ENCODE results near the gene WNT7B. TPM values are rescaled to one million over a fixed set of nuclear protein-coding genes. Genes with fewer than 3 reads are reported as not detected.

The WNT7B gene
- total RNA-seq, 1 donor from 2014 or later = not detected

GRCh38 chr22:45969801-45970470 lies 7.0 kb downstream of the WNT7B start:
- H3K27ac ChIP-seq = no peak overlapping the region
- peaks cover 0 to 14% of the 10 kb centered on the region in 2 donors for H3K4me1 ChIP-seq
- H3K27me3 ChIP-seq = peaks cover 21% of the 10 kb centered on the region
- intact Hi-C loops (cut with DNase I) = no loop called here
- DNase-seq (ENCODE audit: low spot score in 2 of 2) = no peak
- H3K9me3 ChIP-seq = no peaks in the 10 kb centered on the region
- no peak overlapping the region for H3K4me3 ChIP-seq
- H3K36me3 ChIP-seq = no peaks in the 10 kb centered on the region
- no peak for TF ChIP-seq CTCF (IDR thresholded peaks at IDR 0.05)

DNA sequence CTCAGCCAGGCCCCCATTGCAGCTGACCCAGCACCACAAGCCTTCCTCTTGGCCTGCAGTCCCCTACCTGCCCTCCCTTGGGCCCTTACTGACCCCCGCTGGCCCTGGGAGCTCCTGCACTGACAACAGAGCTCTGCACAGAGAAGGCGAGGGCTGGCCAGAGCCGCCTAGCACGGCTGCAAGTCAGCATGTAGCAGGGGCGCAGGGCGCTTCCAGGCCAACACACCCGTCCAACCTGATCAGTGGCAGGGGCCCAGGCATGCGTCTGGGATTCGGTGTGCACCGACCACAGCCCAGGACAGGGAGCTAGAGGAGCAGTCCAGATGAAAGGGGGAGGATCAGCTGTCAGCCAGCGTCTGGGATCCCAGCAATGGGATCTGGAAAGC lies 7.6 kb downstream of the WNT7B start:
- Histone ChIP-seq H3K27ac (no peak overlapping the region), H3K36me3 (no peaks in the 10 kb centered on the region), H3K4me1 (peaks cover 0 to 14% of the 10 kb centered on the region in 2 donors), H3K27me3 (peaks cover 17% of the 10 kb centered on the region), H3K9me3 (no peaks in the 10 kb centered on the region), H3K4me3 (no peak overlapping the region)
- TF ChIP-seq CTCF (IDR thresholded peaks at IDR 0.05) = no peak
- intact Hi-C loops (cut with DNase I) = no loop called here
- no peak for DNase-seq (ENCODE audit: low spot score in 2 of 2)

DNA sequence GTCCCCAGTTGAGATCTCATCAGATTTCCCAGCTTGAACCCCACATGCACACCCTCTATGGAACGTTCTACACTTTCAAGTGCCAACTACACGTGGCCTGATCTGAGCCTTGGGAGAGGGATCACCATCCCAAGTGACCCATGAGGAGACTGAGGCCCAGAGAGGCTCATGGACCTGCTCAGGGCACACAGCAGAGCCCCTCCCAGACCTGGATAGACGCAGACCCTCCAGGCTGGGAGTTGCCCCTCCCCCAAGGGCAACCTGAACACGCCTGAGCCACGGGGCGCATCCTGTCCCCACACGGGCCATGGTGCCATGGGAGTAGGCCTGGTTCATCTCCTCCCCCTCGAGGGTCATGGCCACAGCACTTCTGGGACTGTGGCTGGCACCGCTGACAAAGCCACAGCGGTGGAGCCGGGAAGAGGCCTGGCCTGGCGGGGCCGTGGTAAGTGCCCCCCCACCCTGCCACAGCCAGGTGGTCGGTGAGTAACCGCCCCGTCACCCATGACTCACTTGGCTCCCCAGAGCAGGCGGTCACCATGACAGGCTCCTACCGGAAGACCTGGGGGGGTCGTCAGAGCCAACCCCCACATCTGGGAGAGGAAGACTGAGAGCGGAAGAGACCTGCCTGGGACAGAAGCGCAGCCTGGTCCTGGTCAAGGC lies 8.1 kb downstream of the WNT7B start:
- no peak for TF ChIP-seq CTCF (IDR thresholded peaks at IDR 0.05)

DNA sequence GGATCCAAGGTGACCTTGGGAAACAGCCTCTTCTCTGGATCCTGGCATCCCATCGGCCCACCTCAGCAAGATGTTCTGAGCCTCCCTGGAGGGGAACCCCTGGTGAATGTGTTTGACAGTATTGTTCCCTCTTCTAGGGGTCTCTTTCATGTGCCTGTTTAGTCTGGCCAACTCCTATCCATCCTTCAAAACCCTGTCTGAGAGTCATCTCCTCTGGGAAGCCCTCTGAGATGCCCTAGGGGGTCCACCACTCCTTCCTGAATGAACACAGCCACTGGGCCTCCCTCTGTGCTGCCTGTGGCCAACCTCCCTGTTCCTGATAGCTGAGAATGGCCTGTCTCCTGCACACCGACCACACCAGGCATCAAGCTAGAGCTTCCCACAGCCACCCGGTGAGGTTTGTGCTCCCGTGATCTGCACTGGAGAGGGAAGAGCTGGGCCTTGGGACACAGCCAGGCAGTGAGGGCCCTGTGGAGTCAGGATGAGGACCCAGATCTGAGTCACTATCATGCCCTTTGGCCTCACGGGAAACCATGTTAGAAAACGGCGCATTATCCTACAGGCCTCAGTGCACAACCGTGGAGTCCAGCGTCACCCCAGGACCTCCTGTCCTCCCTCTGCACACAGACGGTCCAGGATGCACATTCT lies 8.8 kb downstream of the WNT7B start:
- intact Hi-C loops (cut with DNase I) = no loop called here
- peaks cover 14% of the 10 kb centered on the region for H3K27me3 ChIP-seq
- H3K9me3 ChIP-seq = no peaks in the 10 kb centered on the region
- no peak for TF ChIP-seq CTCF (IDR thresholded peaks at IDR 0.05)
- no peaks in the 10 kb centered on the region for H3K36me3 ChIP-seq
- H3K27ac ChIP-seq = no peak overlapping the region
- H3K4me3 ChIP-seq = no peak overlapping the region
- H3K4me1 ChIP-seq = peaks cover 0 to 14% of the 10 kb centered on the region in 2 donors
- DNase-seq (ENCODE audit: low spot score in 2 of 2) = no peak

More for the DNA sequence above, 8.1 kb downstream of the WNT7B start:
- no peaks in the 10 kb centered on the region for H3K9me3 ChIP-seq
- H3K4me1 ChIP-seq = peaks cover 0 to 14% of the 10 kb centered on the region in 2 donors
- no peak for DNase-seq (ENCODE audit: low spot score in 2 of 2)
- H3K4me3 ChIP-seq = no peak overlapping the region
- intact Hi-C loops (cut with DNase I) = no loop called here
- no peak overlapping the region for H3K27ac ChIP-seq
- H3K36me3 ChIP-seq = no peaks in the 10 kb centered on the region
- H3K27me3 ChIP-seq = peaks cover 14% of the 10 kb centered on the region

GRCh38 chr22:45966895-45967365 lies 10.0 kb downstream of the WNT7B start:
- Histone ChIP-seq H3K4me3 (no peak overlapping the region), H3K27me3 (peaks cover 9% of the 10 kb centered on the region)
- intact Hi-C loops (cut with DNase I) = no loop called here

More at GRCh38 chr22:45966895-45967365, 10.0 kb downstream of the WNT7B start:
- no peak for DNase-seq (ENCODE audit: low spot score in 2 of 2)
- H3K9me3 ChIP-seq = no peaks in the 10 kb centered on the region
- H3K4me1 ChIP-seq = peaks cover 0 to 13% of the 10 kb centered on the region in 2 donors
- H3K36me3 ChIP-seq = no peaks in the 10 kb centered on the region
- H3K27ac ChIP-seq = no peak overlapping the region
- no peak for TF ChIP-seq CTCF (IDR thresholded peaks at IDR 0.05)
